ENCODE measurements around the gene PLTP. TPM values are rescaled to one million over a fixed set of nuclear protein-coding genes. Genes with fewer than 3 reads are reported as not detected.
A peak's percentile ranks its signal among the peaks of the same experiment; 100 is the strongest.

Gene PLTP
- total RNA-seq, 4 donors from 2014 or later, result 215 to 1,101 (median 301) TPM

GRCh38 chr20:45857882-45858216 lies 54.1 kb downstream of the PLTP start:
- ATAC-seq (ENCODE audit: low FRiP score), result no peak
- no peak for TF ChIP-seq CTCF (IDR thresholded peaks at IDR 0.05)
- no peak for DNase-seq (ENCODE audit: low spot score)

- DNase-seq (ENCODE audit: low spot score), result peak; percentile 90
- ATAC-seq (ENCODE audit: low FRiP score), result peak; percentile 97
- no peak for TF ChIP-seq CTCF (IDR thresholded peaks at IDR 0.05)
These were observed 54.7 kb downstream of the PLTP start, which contains the start of the genes ACOT8 and ZSWIM3 for GRCh38 chr20:45857114-45857881. Gene ACOT8 (minus strand): TSS chr20:45857392. CDS start chr20:45857315, 77 bp downstream. Gene ZSWIM3 (plus strand): TSS chr20:45857614. CDS start chr20:45857826, 212 bp downstream.

DNA sequence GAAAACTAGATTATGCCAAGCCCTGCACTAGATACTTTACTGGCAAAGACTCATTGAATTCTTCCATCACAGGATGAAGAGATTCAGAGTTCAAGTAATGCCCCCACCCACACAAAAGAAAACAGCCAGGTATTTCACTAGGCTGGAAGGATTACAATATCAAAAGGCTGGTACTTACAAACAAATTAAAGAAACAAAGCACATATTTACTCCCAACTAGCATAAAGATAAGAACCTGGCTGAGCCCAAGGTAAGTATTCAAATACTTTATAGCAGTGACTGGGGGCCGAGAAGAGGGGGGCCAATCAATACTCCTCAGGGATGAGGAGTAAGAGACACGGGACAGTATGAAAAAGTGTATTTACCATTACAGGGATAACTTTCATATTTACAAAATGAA lies 58.5 kb downstream of the PLTP start:
- DNase-seq (ENCODE audit: low spot score) (no peak), ATAC-seq (ENCODE audit: low FRiP score) (no peak)
- TF ChIP-seq CTCF (IDR thresholded peaks at IDR 0.05), result no peak

DNA sequence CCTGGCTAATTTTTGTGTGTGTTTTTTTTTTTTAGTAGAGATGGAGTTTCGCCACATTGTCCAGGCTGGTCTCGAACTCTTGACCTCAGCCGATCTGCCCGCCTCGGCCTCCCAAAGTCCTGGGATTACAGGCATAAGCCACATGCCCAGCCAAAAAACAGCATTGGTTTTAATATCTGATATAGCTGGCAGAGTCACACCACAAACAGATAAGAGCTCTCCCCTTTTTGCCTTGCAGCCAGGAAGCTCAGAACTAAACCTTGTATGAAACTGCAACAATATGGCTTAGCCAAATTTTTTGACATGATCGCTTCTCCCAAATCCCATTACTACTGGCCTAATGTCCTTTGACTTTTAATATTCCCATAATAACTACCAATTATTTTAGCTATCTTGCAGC lies 59.6 kb downstream of the PLTP start:
- DNase-seq (ENCODE audit: low spot score), result no peak
- TF ChIP-seq CTCF (IDR thresholded peaks at IDR 0.05), result no peak
- no peak for ATAC-seq (ENCODE audit: low FRiP score)

DNA sequence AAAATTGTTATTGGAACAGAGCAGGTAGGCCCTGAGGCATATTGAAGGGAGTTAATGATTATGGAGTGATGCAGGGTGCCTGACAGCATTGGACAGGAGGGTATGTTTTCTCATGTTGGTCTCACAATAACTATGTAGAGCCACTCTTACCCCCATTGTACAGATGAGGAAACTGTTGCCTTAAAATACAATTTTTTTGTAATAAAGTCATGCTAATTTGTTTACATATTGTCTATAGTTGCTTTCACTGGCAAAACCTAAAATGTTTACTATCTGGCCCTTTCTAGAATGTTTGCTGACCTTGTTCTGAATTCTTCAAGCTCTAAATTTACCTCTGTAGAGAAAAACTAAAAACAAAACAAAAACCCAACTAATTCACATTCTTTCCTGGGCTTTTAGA lies 60.5 kb downstream of the PLTP start:
- no peak for ATAC-seq (ENCODE audit: low FRiP score)
- TF ChIP-seq CTCF (IDR thresholded peaks at IDR 0.05), result no peak
- no peak for DNase-seq (ENCODE audit: low spot score)

- no peak for TF ChIP-seq CTCF (IDR thresholded peaks at IDR 0.05)
- no peak for DNase-seq (ENCODE audit: low spot score)
- no peak for ATAC-seq (ENCODE audit: low FRiP score)
These were observed 61.0 kb downstream of the PLTP start for GRCh38 chr20:45850926-45851325.

DNA sequence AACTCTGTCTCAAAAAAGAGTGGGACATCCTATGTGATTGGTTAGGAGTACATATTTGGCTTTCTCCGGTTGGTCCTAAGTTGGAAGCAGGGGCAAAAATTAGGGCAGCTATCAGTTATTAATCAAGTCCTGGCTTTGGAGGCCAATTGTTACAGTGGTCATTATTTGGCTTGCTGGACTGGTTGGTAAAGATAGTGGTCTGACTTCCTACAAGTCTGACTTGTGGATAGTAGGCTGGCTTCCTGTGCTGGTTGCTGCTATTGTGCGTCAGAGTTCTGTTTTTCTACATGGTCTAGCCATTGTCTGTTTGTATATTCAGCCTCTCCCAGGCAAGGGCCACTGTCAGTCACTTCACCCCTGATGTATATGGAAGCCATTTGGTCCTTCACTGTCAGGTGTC lies 61.7 kb downstream of the PLTP start:
- DNase-seq (ENCODE audit: low spot score), result no peak
- no peak for ATAC-seq (ENCODE audit: low FRiP score)
- TF ChIP-seq CTCF (IDR thresholded peaks at IDR 0.05), result no peak
